IPS-NIHi7 (cell line): Measurements from ENCODE around the gene SAMD7.

Experiments
- DNase-seq: peaks from one replicate; pipeline ENCODE4 v3.0.0; 2012; ENCODE audit warnings: mixed read lengths; ENCODE audit errors: extremely low spot score

Gene SAMD7

GRCh38 chr3:169907944-169908343 lies 3.4 kb upstream of the SAMD7 start:
- DNase-seq, result no peak

- DNase-seq, result no peak
These were observed 2.0 kb downstream of the SAMD7 start for GRCh38 chr3:169913323-169913722.

GRCh38 chr3:169914321-169914720 lies 2.9 kb downstream of the SAMD7 start:
- DNase-seq, result no peak

- DNase-seq, result no peak
These were observed 11.8 kb downstream of the SAMD7 start for GRCh38 chr3:169923189-169923588.

- DNase-seq, result no peak
These were observed 12.5 kb downstream of the SAMD7 start for GRCh38 chr3:169923831-169924230.

- no peak for DNase-seq
These were observed 18.6 kb downstream of the SAMD7 start for GRCh38 chr3:169929830-169930519.

- DNase-seq, result no peak
These were observed 19.5 kb downstream of the SAMD7 start for GRCh38 chr3:169930843-169931242.

GRCh38 chr3:169931747-169932520 lies 20.6 kb downstream of the SAMD7 start:
- DNase-seq, result no peak

GRCh38 chr3:169939320-169939719 lies 27.9 kb downstream of the SAMD7 start:
- no peak for DNase-seq

- DNase-seq, result no peak
These were observed 28.4 kb downstream of the SAMD7 start for GRCh38 chr3:169939751-169940150.

- DNase-seq, result no peak
These were observed 29.3 kb downstream of the SAMD7 start for GRCh38 chr3:169940470-169941181.

GRCh38 chr3:169945313-169945712 lies 33.9 kb downstream of the SAMD7 start:
- DNase-seq, result no peak

GRCh38 chr3:169946336-169946735 lies 35.0 kb downstream of the SAMD7 start:
- DNase-seq, result no peak

- DNase-seq, result no peak
These were observed 37.4 kb downstream of the SAMD7 start for GRCh38 chr3:169948559-169949448.

- DNase-seq, result no peak
These were observed 40.7 kb downstream of the SAMD7 start for GRCh38 chr3:169952045-169952444.

GRCh38 chr3:169953462-169954141 lies 42.2 kb downstream of the SAMD7 start:
- no peak for DNase-seq

GRCh38 chr3:169954142-169954756 lies 42.9 kb downstream of the SAMD7 start:
- no peak for DNase-seq

- no peak for DNase-seq
These were observed 44.0 kb downstream of the SAMD7 start for GRCh38 chr3:169955406-169955805.

GRCh38 chr3:169964176-169964575 lies 52.8 kb downstream of the SAMD7 start:
- no peak for DNase-seq

GRCh38 chr3:169965562-169966427 lies 54.4 kb downstream of the SAMD7 start:
- peak; percentile 26 for DNase-seq
